ENCODE results near the gene DIAPH2.

GRCh38 chrX:97622111-97622510 lies 937.5 kb downstream of the DIAPH2 start:
- TF ChIP-seq POLR2A (IDR thresholded peaks at IDR 0.05) (no peak), CTCF (IDR thresholded peaks at IDR 0.05) (no peak)

Data from esophagus squamous epithelium (tissue), 4 donors.